ENCODE results near the gene SIN3B. TPM values are rescaled to one million over a fixed set of nuclear protein-coding genes. Genes with fewer than 3 reads are reported as not detected.
"Not testable (repeated sequence)": the region's sequence is repeated elsewhere in the genome, so short reads cannot be mapped to it uniquely, and the experiment has no call there.

SIN3B gene
- total RNA-seq, 2 donors from 2014 or later: 15.4 to 17.9 TPM

GRCh38 chr19:16871871-16872270 lies 42.7 kb downstream of the SIN3B start:
- Histone ChIP-seq H3K27ac (peak overlapping the region; percentile 49 to 67), H3K36me3 (peaks cover 73% of the 10 kb centered on the region)

GRCh38 chr19:16872728-16873127 lies 43.5 kb downstream of the SIN3B start:
- Histone ChIP-seq H3K27ac (peak overlapping the region; percentile 40 to 67), H3K4me3 (no peak overlapping the region), H3K36me3 (peaks cover 73% of the 10 kb centered on the region), H3K4me1 (peaks cover 0 to 7% of the 10 kb centered on the region in 2 donors), H3K9me3 (no peaks in the 10 kb centered on the region), H3K27me3 (no peaks in the 10 kb centered on the region)
- no peak for TF ChIP-seq CTCF (IDR thresholded peaks at IDR 0.05)
- DNase-seq (ENCODE audit: low spot score): no peak

More at GRCh38 chr19:16871871-16872270, 42.7 kb downstream of the SIN3B start:
- Histone ChIP-seq H3K27me3 (no peaks in the 10 kb centered on the region), H3K4me1 (peaks cover 0 to 16% of the 10 kb centered on the region in 2 donors), H3K4me3 (no peak overlapping the region), H3K9me3 (no peaks in the 10 kb centered on the region)
- no peak for DNase-seq (ENCODE audit: low spot score)
- no peak for TF ChIP-seq CTCF (IDR thresholded peaks at IDR 0.05)

GRCh38 chr19:16873594-16873993 lies 44.4 kb downstream of the SIN3B start:
- Histone ChIP-seq H3K4me1 (peaks cover 0 to 7% of the 10 kb centered on the region in 2 donors), H3K27me3 (no peaks in the 10 kb centered on the region), H3K36me3 (peaks cover 73% of the 10 kb centered on the region), H3K27ac (peak overlapping the region in 1 of 2 donors; percentile 67), H3K9me3 (no peaks in the 10 kb centered on the region), H3K4me3 (no peak overlapping the region)
- no peak for DNase-seq (ENCODE audit: low spot score)
- no peak for TF ChIP-seq CTCF (IDR thresholded peaks at IDR 0.05)

- Histone ChIP-seq H3K27me3 (no peaks in the 10 kb centered on the region), H3K27ac (no peak overlapping the region), H3K36me3 (peaks cover 73% of the 10 kb centered on the region), H3K4me3 (no peak overlapping the region), H3K9me3 (no peaks in the 10 kb centered on the region), H3K4me1 (peaks cover 0 to 7% of the 10 kb centered on the region in 2 donors)
- DNase-seq (ENCODE audit: low spot score): no peak
- no peak for TF ChIP-seq CTCF (IDR thresholded peaks at IDR 0.05)
Measured at GRCh38 chr19:16874250-16874977, 45.2 kb downstream of the SIN3B start.

GRCh38 chr19:16874978-16875299 lies 45.7 kb downstream of the SIN3B start:
- not testable (repeated sequence) for H3K4me1 ChIP-seq, H3K27ac ChIP-seq

GRCh38 chr19:16875584-16876555 lies 46.7 kb downstream of the SIN3B start:
- peaks cover 66% of the 10 kb centered on the region for H3K36me3 ChIP-seq
- no peak for DNase-seq (ENCODE audit: low spot score)
- no peaks in the 10 kb centered on the region for H3K9me3 ChIP-seq
- no peak overlapping the region for H3K4me3 ChIP-seq
- peaks cover 0 to 7% of the 10 kb centered on the region in 2 donors for H3K4me1 ChIP-seq
- no peak for TF ChIP-seq CTCF (IDR thresholded peaks at IDR 0.05)
- H3K27me3 ChIP-seq: no peaks in the 10 kb centered on the region
- peak overlapping the region; percentile 5 to 40 for H3K27ac ChIP-seq

More at GRCh38 chr19:16874978-16875299, 45.7 kb downstream of the SIN3B start:
- H3K9me3 ChIP-seq; DNase-seq (ENCODE audit: low spot score); H3K4me3 ChIP-seq; H3K27me3 ChIP-seq: not testable (repeated sequence)
- peaks cover 73% of the 10 kb centered on the region for H3K36me3 ChIP-seq
